Stimulated activated CD8-positive, alpha-beta memory T cell treated with anti-CD3 and anti-CD28 coated beads, Interleukin-12 subunit alpha, Interleukin-12 subunit beta, amount 100 ng/mL, for 1 hour (primary cell): ENCODE measurements around the gene ASCL3.
"Not testable (repeated sequence)": the region's sequence is repeated elsewhere in the genome, so short reads cannot be mapped to it uniquely, and the experiment has no call there.

Source experiments
- DNase-seq: peaks from one replicate; pipeline ENCODE4 v3.0.0-alpha.2; 2020; ENCODE audit warnings: low read depth

ASCL3 gene

GRCh38 chr11:8910649-8911026 is 32.2 kb downstream of the ASCL3 start:
- DNase-seq: no peak

GRCh38 chr11:8908099-8908498 is 34.7 kb downstream of the ASCL3 start:
- no peak for DNase-seq

- DNase-seq: no peak
These were observed 35.7 kb downstream of the ASCL3 start for GRCh38 chr11:8907116-8907515.

- DNase-seq: no peak
These were observed 37.2 kb downstream of the ASCL3 start for GRCh38 chr11:8905528-8906165.

GRCh38 chr11:8899119-8899753 is 43.6 kb downstream of the ASCL3 start:
- no peak for DNase-seq

- not testable (repeated sequence) for DNase-seq
These were observed 51.6 kb downstream of the ASCL3 start for GRCh38 chr11:8891185-8891584.
